B cell (primary cell): ENCODE results near the gene SCO2. TPM values are rescaled to one million over a fixed set of nuclear protein-coding genes. Genes with fewer than 3 reads are reported as not detected.

ENCODE experiments used
- ATAC-seq: fragments of 200-7000 bp; cut with Tn5 transposase; one replicate; pipeline ENCODE4 v1.10.0; 2021; ENCODE audit warnings: low read depth, mild to moderate bottlenecking, moderate number of reproducible peaks, moderate library complexity
- CTCF ChIA-PET: fragments of 350-600 bp; sonication (Branson Sonifier 250); formaldehyde crosslinking; loops from one replicate; lab custom pipeline; 2021; ENCODE audit warnings: antibody characterized with exemption, inconsistent platforms; lab: Charles Lee
- POLR2A ChIA-PET: fragments of 350-600 bp; sonication (Branson Sonifier 250); formaldehyde crosslinking; loops from one replicate; lab custom pipeline; 2021; ENCODE audit warnings: antibody characterized with exemption; lab: Charles Lee
- DNase-seq: peaks from one replicate; pipeline ENCODE4 v3.0.0; 2013
- H2AFZ ChIP-seq: 2 replicates; pipeline ENCODE4 v1.6.1; 2012; ENCODE audit warnings: mild to moderate bottlenecking, low read depth, low read length; ENCODE audit not compliant: insufficient read depth, poor library complexity, severe bottlenecking
- H3K27ac ChIP-seq, 2 donors: 1 replicate in 1 of 2; 2 replicates in 1 of 2; pipeline ENCODE4 v1.5.1; 2012 to 2013; ENCODE audit warnings: low read length in 2 of 2, mild to moderate bottlenecking in 2 of 2, moderate library complexity in 1 of 2
- H3K27me3 ChIP-seq, 4 experiments: fragments of 200-600 bp in 1 of 4; sonication (generic) in 1 of 4; replicated peaks in 1 of 4; 1 replicate in 2 of 4; 2 replicates in 2 of 4; pipeline versions ENCODE4 v1.6.1 to v1.7.0; 2013 to 2016; ENCODE audit warnings: low read length in 3 of 4, mild to moderate bottlenecking in 2 of 4, mixed read lengths in 1 of 4, moderate library complexity in 1 of 4; ENCODE audit not compliant: insufficient read depth in 4 of 4, control insufficient read depth in 3 of 4; ENCODE audit errors: control extremely low read depth in 1 of 4
- H3K36me3 ChIP-seq, 2 experiments: replicated peaks in 1 of 2; 1 replicate in 1 of 2; 2 replicates in 1 of 2; pipeline versions ENCODE4 v1.6.1 to v1.7.1; 2013; ENCODE audit warnings: low read length in 1 of 2; ENCODE audit not compliant: insufficient read depth in 2 of 2, control insufficient read depth in 1 of 2; ENCODE audit errors: control extremely low read depth in 1 of 2, extremely low read depth in 1 of 2
- H3K4me1 ChIP-seq, 2 donors: fragments of 200-600 bp in 1 of 2; sonication (generic) in 1 of 2; 1 replicate in 1 of 2; 2 replicates in 1 of 2; pipeline versions ENCODE4 v1.5.1 to v1.6.1; 2013 to 2017; ENCODE audit warnings: low read length in 2 of 2; ENCODE audit not compliant: control insufficient read depth in 2 of 2, insufficient read depth in 2 of 2
- H3K4me2 ChIP-seq: replicated peaks from 2 replicates; pipeline ENCODE3; 2012; ENCODE audit warnings: mild to moderate bottlenecking, low read depth, low read length; ENCODE audit not compliant: poor library complexity, severe bottlenecking
- H3K4me3 ChIP-seq, 5 experiments: fragments of 200-600 bp in 1 of 5; sonication (generic) in 1 of 5; 1 replicate in 3 of 5; 2 replicates in 2 of 5; pipeline versions ENCODE4 v1.5.1 to v1.7.0; 2011 to 2016; ENCODE audit warnings: low read length in 4 of 5, mild to moderate bottlenecking in 4 of 5, low read depth in 2 of 5, control low read depth in 1 of 5, moderate library complexity in 1 of 5; ENCODE audit not compliant: insufficient read depth in 1 of 5; ENCODE audit errors: control extremely low read depth in 1 of 5, extremely low read depth in 1 of 5
- H3K79me2 ChIP-seq: fragments of 200-600 bp; sonication (generic); one replicate; pipeline ENCODE4 v1.6.0; 2016; ENCODE audit warnings: low read length; ENCODE audit not compliant: control insufficient read depth, insufficient read depth
- H3K9ac ChIP-seq: fragments of 200-600 bp; sonication (generic); 2 replicates; pipeline ENCODE4 v1.6.1; 2017; ENCODE audit warnings: mild to moderate bottlenecking, low read length, moderate library complexity
- H3K9me3 ChIP-seq, 3 donors: one replicate each; pipeline versions ENCODE4 v1.6.1 to v1.7.1; 2013; ENCODE audit warnings: low read length in 2 of 3; ENCODE audit not compliant: control insufficient read depth in 2 of 3, insufficient read depth in 1 of 3; ENCODE audit errors: control extremely low read depth in 1 of 3
- H4K20me1 ChIP-seq: 2 replicates; pipeline ENCODE4 v1.6.0; 2012; ENCODE audit warnings: mild to moderate bottlenecking, low read length; ENCODE audit not compliant: insufficient read depth, control insufficient read depth, poor library complexity, severe bottlenecking
- H3K27ac Mint-ChIP-seq: one replicate; pipeline ENCODE4 v1.8.0; 2021; ENCODE audit warnings: mixed read lengths
- H3K27me3 Mint-ChIP-seq: one replicate; pipeline ENCODE4 v1.8.0; 2021; ENCODE audit warnings: mixed read lengths
- H3K4me1 Mint-ChIP-seq: one replicate; pipeline ENCODE4 v1.8.0; 2021; ENCODE audit warnings: mixed read lengths
- H3K4me3 Mint-ChIP-seq: one replicate; pipeline ENCODE4 v1.8.0; 2021; ENCODE audit warnings: mixed read lengths
- H3K9me3 Mint-ChIP-seq: one replicate; pipeline ENCODE4 v1.8.0; 2022; ENCODE audit warnings: mixed read lengths; ENCODE audit not compliant: insufficient read depth
- EZH2 ChIP-seq: IDR thresholded peaks from 2 replicates; pipeline ENCODE4 v1.6.1; 2012; ENCODE audit warnings: borderline replicate concordance, low read depth, mild to moderate bottlenecking, moderate library complexity, low read length; ENCODE audit not compliant: insufficient read depth, poor library complexity, severe bottlenecking
- WGBS: methylation state at CpG from one replicate; pipeline ENCODE4 v1.1.5; 2013; ENCODE audit warnings: missing lambda C conversion rate; ENCODE audit not compliant: insufficient coverage; 5-methylcytosine and 5-hydroxymethylcytosine counted together
- intact Hi-C: fragments of 100-400 bp; cut with micrococcal nuclease; formaldehyde crosslinking; loops from one replicate; pipeline ENCODE4 v1.10.0; 2022
- polyA plus RNA-seq: library from polyadenylated mRNA; depleted of rRNA; stranded (reverse); fragments of >200 nt; gene quantifications from 2 replicates; pipeline ENCODE4 v1.2.3, GENCODE V29; 2012
- total RNA-seq, 2 donors: library from RNA; stranded (reverse); fragments of 120-200 nt in 1 of 2; gene quantifications; 1 replicate in 1 of 2; 2 replicates in 1 of 2; pipeline versions ENCODE4 v1.2.3 to v1.2.4, GENCODE V29; 2013 to 2022
- TF ChIP-seq, protein P1 (sequence below): fragments of 200-600 bp; IDR thresholded peaks from one replicate; pipeline ENCODE4 v1.8.0; 2022; ENCODE audit warnings: antibody characterized with exemption, mild to moderate bottlenecking

SCO2 gene
- total and polyA plus RNA-seq, 2 donors (not counting 1 experiment from before 2014, with no cell fraction given) = 1.1 to 14.2 TPM

DNA sequence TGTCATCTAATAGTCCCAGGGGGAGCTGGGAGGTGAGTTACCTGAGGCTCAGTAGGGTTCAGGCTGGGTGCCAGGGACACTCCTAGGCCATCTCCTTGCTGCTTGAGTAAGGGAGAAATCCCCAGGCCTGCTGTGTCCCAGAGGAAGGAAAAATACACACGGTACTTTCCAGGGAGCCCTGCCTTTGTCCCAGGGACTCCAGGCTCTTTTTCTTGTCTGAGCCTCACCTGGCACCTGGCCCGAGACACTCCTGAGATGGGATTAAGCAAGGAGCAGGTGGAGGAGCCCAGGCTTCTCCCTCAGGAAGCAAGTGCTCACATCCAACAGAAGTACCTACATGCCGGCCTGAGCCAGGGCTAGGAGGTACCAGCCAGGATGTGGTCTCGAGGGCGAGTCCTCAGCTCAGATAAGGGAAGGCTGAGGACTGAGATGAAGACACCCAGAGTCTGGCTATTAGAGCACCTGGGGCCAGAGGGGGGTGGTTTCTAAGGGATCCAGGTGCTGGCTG, 19.4 kb upstream of the SCO2 start:
- Histone ChIP-seq H3K36me3 (no peaks in the 10 kb centered on the region), H3K27me3 (no peaks in the 10 kb centered on the region), H2AFZ (peak overlapping the region; percentile 49), H3K9ac (peak overlapping the region; percentile 51), H3K4me1 (peaks cover 45 to 65% of the 10 kb centered on the region in 2 donors), H3K9me3 (no peaks in the 10 kb centered on the region), H4K20me1 (no peaks in the 10 kb centered on the region), H3K4me3 (peak overlapping the region in 2 of 5 experiments; percentile 12 to 28), H3K4me2 (peak overlapping the region; percentile 80), H3K27ac (peak overlapping the region; percentile 72 to 75), H3K79me2 (peaks cover 4% of the 10 kb centered on the region)
- POLR2A ChIA-PET = interaction anchor here (0.6 to 1.8 kb wide), 6 partner anchors 12 to 22 kb away, joined by 3 to 10 read pairs (median 4); partner anchors contain the start of genes SCO2 and TYMP
- intact Hi-C loops = loop anchor here (2.0 kb wide), 3 partner anchors 18 to 76 kb away; partner anchors contain the start of gene NCAPH2
- peak overlapping the region; percentile 90 for H3K27ac Mint-ChIP-seq
- ATAC-seq (no peak), DNase-seq (peak; percentile 43)
- no peaks in the 10 kb centered on the region for H3K9me3 Mint-ChIP-seq
- H3K27me3 Mint-ChIP-seq = no peaks in the 10 kb centered on the region
- CTCF ChIA-PET = interaction anchor here (0.9 to 2.2 kb wide), 6 partner anchors 10 to 76 kb away, joined by 4 to 11 read pairs (median 4); partner anchors contain the start of genes SCO2, SYCE3 and TYMP
- H3K4me3 Mint-ChIP-seq = no peak overlapping the region
- 77% methylated on average over 4 of the region's 5 CpGs for WGBS
- peaks cover 43% of the 10 kb centered on the region for H3K4me1 Mint-ChIP-seq
- TF ChIP-seq, protein P1, sequence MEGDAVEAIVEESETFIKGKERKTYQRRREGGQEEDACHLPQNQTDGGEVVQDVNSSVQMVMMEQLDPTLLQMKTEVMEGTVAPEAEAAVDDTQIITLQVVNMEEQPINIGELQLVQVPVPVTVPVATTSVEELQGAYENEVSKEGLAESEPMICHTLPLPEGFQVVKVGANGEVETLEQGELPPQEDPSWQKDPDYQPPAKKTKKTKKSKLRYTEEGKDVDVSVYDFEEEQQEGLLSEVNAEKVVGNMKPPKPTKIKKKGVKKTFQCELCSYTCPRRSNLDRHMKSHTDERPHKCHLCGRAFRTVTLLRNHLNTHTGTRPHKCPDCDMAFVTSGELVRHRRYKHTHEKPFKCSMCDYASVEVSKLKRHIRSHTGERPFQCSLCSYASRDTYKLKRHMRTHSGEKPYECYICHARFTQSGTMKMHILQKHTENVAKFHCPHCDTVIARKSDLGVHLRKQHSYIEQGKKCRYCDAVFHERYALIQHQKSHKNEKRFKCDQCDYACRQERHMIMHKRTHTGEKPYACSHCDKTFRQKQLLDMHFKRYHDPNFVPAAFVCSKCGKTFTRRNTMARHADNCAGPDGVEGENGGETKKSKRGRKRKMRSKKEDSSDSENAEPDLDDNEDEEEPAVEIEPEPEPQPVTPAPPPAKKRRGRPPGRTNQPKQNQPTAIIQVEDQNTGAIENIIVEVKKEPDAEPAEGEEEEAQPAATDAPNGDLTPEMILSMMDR = no peak
- TF ChIP-seq EZH2 = no peak
